Stimulated activated naive CD8-positive, alpha-beta T cell treated with anti-CD3 and anti-CD28 coated beads, Interleukin-15, Interleukin-2, amounts not matched to agents 100 U/mL and 50 U/mL, for 24 hours (primary cell): ENCODE results near the gene IRF2.
"Not testable (repeated sequence)": the region's sequence is repeated elsewhere in the genome, so short reads cannot be mapped to it uniquely, and the experiment has no call there.

Source experiments
- ATAC-seq: fragments of 150-1000 bp; cut with Tn5 transposase; one replicate; pipeline ENCODE4 v1.10.0; 2021
- DNase-seq: peaks from one replicate; pipeline ENCODE4 v3.0.0; 2021

Gene IRF2

DNA sequence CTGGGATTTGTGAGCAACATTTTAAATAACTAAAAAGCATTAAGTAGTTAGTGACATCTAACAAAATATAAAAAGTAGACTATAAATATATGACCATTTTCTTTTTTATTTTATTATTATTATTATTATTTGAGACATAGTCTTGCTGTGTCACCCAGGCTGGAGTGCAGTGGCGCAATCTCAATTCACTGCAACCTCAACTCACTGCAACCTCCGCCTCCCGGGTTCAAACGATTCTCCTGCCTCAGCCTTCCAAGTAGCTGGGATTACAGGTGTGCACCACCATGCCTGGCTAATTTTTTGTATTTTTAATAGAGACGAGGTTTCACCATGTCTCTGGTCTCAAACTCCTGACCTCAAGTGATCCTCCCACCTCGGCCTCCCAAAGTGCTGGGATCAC lies 128.1 kb downstream of the IRF2 start:
- DNase-seq, ATAC-seq: not testable (repeated sequence)

DNA sequence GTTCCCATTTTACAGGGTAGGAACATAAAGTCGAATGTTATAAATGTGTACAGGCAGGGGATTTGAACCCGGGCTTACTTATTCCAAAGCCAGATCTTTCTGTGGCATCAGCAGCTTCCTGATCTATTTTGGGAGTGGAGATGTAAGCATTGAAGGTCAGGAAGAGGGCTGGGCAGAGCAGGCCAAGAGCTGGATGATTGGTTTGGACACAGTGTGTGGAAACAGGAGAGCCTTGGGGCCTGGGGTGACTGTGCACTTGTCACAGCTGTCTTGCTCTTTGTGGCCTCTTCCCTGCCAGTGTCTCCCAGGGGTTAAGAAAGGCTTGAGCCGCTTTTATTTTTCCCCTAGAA lies 128.8 kb downstream of the IRF2 start:
- ATAC-seq (no peak), DNase-seq (no peak)

DNA sequence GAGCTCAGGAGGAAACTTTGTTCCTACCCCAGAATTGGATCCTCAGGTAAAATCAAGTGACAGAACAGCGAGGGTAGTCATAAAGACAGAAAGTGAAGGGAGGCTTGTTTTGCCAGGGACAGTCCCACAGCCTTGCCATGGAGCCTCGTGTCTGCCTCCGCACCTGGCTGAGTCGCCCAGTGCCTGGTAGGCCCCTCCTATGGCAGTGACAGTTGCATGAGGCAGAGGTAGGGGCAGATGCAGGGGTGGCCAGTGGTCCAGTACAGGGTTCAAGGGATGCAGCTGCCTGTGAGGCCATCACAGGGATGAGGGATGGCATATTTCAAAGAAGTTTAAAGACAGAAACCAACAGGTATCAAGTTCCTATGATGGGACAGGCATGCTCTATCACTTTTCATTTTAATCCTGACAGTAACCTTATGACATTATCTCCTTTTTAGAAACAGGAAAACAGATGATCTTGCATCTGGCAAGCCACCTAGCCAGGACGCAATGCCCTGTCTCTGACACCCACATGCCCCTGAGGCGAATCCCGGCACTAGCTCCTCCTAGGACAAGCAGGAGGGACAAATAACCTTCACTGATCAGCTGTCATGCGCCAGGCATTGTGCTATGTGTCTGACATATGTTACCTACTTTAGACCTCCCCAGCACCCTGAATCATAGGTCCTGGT lies 129.3 kb downstream of the IRF2 start:
- DNase-seq (peak; percentile 41), ATAC-seq (peak; percentile 51)

DNA sequence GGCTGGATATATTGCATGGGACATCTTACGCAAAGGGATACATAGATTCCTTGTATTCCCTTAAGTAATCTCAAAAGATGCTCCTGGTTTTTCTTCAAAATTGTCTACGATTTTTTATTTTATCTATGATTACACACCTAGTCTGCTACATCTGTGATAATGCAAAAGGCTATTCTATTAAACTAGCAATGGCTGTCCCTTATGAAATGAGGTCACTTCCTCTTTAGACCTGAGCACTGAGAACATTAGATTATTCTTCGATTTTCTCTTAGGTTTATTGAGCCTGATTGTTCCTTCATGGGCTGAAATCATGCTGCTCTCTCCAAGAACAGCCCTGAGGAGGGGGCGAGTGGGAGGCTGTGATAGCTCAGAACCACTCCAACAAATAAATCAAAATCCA lies 129.9 kb downstream of the IRF2 start:
- DNase-seq (no peak), ATAC-seq (no peak)

DNA sequence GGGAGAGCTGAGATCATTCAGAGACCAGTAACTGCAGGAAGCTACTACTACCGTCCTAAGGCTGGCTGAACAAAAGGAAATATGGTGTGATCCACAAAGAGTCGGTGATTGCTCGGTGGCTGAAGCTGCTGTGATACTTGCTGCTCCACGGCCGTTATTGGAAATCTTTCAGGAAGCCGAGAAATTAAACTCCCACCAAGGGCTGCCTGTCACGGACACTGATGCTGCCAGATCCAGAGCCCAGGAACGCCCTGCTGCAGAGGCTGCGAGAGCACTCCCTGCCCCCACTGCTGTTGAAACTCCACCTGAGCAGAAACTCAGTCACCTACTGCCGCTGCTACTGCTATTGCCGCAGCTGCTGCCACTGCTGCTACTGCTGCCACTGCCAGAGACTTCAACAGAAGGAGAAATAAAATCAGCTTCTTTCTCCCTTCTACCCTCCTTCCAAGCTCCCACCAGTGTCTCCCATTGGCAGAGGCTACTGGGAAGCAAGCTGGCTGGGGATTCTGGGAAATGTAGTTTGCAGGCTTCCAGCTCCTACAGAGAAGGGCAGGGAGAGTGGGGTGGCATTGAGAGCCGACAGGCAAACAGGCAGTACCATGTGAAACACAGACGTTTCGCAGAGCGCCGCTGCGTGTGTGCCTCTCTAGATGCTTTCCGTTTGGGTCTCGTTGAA lies 130.7 kb downstream of the IRF2 start:
- DNase-seq (peak; percentile 51), ATAC-seq (peak; percentile 82)

DNA sequence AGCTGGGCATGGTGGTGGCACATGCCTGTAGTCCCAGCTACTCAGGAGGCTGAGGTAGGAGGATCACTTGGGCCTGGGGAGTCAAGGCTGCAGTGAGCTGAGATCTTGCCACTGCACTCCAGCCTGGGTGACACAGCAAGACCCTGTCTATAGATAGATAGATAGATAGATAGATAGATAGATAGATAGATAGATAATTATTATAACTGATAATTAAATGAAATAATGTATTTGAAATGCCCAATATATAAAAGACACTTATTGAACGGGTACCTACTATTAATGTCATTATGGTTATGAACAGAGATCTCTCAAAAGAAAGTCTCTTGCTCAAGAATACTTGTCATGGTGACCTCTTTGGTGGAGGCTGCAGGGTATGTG lies 131.5 kb downstream of the IRF2 start:
- ATAC-seq: not testable (repeated sequence)

DNA sequence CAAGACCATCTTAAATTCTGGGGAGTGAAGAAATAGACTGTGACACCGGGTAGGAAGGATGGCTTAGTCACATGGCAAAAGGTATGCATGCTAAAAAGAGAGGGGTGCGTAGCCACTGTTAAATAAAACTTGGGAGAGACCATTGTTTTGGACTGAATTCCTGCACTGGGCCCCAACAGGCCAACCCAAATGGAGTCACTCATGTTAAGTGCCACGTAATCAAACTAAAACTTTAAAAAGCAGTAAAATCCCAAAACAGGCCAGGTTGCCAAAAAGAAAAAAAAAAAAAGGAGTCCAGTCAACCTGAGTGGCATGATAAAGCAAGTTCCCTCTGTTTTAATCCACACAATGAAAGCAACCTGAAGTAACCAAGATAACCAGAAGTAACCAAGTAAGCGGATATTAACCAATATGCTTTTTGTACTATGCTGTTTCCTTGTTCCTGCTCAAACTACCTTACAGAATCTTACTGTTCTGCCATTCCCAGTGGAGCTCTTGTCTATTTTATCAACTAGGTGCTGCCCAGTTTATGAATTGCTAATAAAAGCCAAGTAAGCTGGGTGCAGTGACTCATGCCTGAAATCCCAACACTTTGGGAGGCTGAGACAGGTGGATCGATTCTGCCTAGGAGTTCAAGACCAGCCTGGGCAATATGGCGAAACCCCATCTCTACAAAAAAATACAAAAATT lies 132.0 kb downstream of the IRF2 start:
- DNase-seq (no peak), ATAC-seq (no peak)

More for the DNA sequence above, 131.5 kb downstream of the IRF2 start:
- not testable (repeated sequence) for DNase-seq

DNA sequence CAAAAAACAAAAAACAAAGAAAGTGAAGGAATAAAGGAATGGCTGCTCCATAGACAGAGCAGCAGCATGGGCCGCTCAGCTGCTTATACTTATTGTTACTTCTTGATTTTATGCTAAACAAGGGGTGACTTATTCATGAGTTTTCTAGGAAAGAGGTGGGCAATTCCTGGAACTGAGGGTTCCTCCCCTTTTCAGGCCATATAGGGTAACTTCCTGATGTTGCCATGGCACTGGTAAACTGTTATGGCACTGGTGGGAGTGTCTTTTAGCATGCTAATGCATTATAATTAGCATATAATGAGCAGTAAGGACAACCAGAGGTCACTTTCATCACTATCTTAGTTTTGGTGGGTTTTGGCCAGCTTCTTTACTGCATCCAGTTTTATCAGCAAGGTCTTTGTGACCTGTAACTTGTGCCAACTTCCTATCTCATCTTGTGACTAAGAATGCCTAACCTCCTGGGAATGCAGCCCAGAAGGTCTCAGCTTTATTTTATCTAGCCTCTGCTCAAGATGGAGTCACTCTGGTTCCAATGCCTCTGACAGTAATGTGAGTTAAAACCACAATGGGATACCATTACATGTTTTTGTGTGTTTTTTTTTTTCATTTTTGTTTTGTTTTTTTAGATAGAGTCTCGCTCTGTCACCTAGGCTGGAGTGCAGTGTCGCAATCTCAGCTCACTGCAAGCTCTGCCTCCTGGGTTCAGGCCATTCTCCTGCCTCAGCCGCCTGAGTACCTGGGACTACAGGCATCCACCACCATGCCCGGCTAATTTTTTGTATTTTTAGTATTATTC lies 134.8 kb downstream of the IRF2 start:
- not testable (repeated sequence) for ATAC-seq, DNase-seq

DNA sequence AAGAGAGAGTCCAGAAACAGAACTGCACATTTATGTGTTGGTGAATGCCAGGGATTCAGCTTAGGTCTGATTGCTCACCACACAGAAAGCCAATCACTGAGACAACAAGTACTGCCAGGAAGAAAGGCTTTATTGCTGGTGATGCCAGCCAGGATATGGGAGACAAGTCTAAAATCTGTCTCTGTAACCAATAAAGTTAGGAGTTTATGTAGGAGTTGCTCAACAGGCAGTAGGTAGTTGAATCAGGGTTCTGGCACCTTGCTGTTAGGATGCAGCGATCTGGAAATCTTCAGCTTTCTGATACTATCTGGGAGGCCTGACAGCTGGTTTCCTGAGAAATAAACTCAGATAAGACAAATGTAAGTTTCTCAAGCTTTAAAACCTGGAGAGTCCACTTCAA lies 136.4 kb downstream of the IRF2 start:
- DNase-seq: no peak
- no peak for ATAC-seq
